ENCODE measurements around the gene SSMEM1.
"Not testable (repeated sequence)": the region's sequence is repeated elsewhere in the genome, so short reads cannot be mapped to it uniquely, and the experiment has no call there.

DNA sequence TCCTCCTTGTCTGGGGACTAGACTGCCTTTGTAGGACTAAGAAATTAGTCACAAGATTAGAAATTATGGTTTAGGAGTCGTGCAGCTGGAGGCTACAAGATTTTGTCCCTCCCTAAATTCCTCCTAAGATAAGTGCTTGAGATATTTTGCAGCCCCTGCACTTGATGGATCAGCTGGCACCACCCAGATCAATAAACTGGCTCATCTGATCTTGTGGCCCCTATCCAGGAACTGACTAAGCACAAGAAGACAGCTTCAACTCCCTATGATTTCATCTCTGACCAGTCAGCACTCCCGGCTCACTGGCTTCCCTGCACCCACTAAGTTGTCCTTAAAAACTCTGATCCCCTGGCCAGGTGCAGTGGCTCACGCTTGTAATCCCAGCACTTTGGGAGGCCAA, 17.3 kb downstream of the SSMEM1 start:
- not testable (repeated sequence) for TF ChIP-seq ZZZ3 (IDR thresholded peaks at IDR 0.05); U2AF2 (optimal IDR thresholded peaks at IDR 0.05; ENCODE audit: low read depth, low read length); ZNF696 (CRISPR knock-in tag; conservative IDR thresholded peaks at IDR 0.05); SMARCA5 (IDR thresholded peaks at IDR 0.05)
